Small intestine (tissue), 7 donors: ENCODE data around the gene GPR180. TPM values are rescaled to one million over a fixed set of nuclear protein-coding genes. Genes with fewer than 3 reads are reported as not detected.

Experiments
- DNase-seq, 2 donors: peaks; one replicate each; pipeline versions ENCODE4 v3.0.0 to v3.0.0-alpha.2; 2013
- FAIRE-seq: peaks from 2 replicates; lab custom pipeline; 2012; peaks lifted over from hg19 to GRCh38; lab: Jason Lieb, UNC
- H3K27ac ChIP-seq, 3 donors: one replicate each; pipeline ENCODE4 v1.5.1; 2013; ENCODE audit warnings: low read length in 2 of 3, mild to moderate bottlenecking in 2 of 3, control low read depth in 1 of 3, inconsistent platforms in 1 of 3, low read depth in 1 of 3, moderate library complexity in 1 of 3
- H3K27me3 ChIP-seq, 3 donors: one replicate each; pipeline ENCODE4 v1.6.1; 2013; ENCODE audit warnings: low read length in 3 of 3, inconsistent platforms in 1 of 3; ENCODE audit not compliant: control insufficient read depth in 3 of 3, insufficient read depth in 3 of 3
- H3K36me3 ChIP-seq, 3 donors: one replicate each; pipeline ENCODE4 v1.6.1; 2013; ENCODE audit warnings: low read length in 3 of 3, inconsistent platforms in 1 of 3, low read depth in 1 of 3, mild to moderate bottlenecking in 1 of 3, moderate library complexity in 1 of 3; ENCODE audit not compliant: control insufficient read depth in 3 of 3, insufficient read depth in 2 of 3
- H3K4me1 ChIP-seq, 3 donors: one replicate each; pipeline ENCODE4 v1.6.1; 2013; ENCODE audit warnings: low read length in 2 of 3, inconsistent platforms in 1 of 3, low read depth in 1 of 3, mild to moderate bottlenecking in 1 of 3, moderate library complexity in 1 of 3; ENCODE audit not compliant: control insufficient read depth in 3 of 3, insufficient read depth in 2 of 3
- H3K4me3 ChIP-seq, 3 donors: one replicate each; pipeline ENCODE4 v1.5.1; 2013; ENCODE audit warnings: low read length in 3 of 3, control low read depth in 1 of 3, inconsistent platforms in 1 of 3, low read depth in 1 of 3, mild to moderate bottlenecking in 1 of 3, moderate library complexity in 1 of 3
- H3K9me3 ChIP-seq, 2 donors: one replicate each; pipeline ENCODE4 v1.6.1; 2013; ENCODE audit warnings: low read depth in 1 of 2, low read length in 1 of 2; ENCODE audit not compliant: control insufficient read depth in 2 of 2, insufficient read depth in 1 of 2
- WGBS, 3 donors: extraction: QIAGEN DNeasy Blood & Tissue Kit; methylation state at CpG; one replicate each; pipeline ENCODE4 v1.1.7; 2013; 5-methylcytosine and 5-hydroxymethylcytosine counted together
- polyA plus RNA-seq, 4 donors: library from polyadenylated mRNA; stranded (reverse) in 3 of 4; unstranded in 1 of 4; fragments of 200-250 nt in 3 of 4; fragments of 120-200 nt in 1 of 4; gene quantifications; one replicate each; pipeline versions ENCODE4 v1.2.1 to v1.2.3, GENCODE V29; 2013
- donor health status: healthy with polysubstance abuse.
- donor health status: control.
- donor health status: control.
- donor health status: Bipolar disorder and iron deficiency.
- donor health status: healthy.

GPR180 gene
- polyA plus RNA-seq, 4 donors = 0.67 to 4.5 (median 1.3) TPM

DNA sequence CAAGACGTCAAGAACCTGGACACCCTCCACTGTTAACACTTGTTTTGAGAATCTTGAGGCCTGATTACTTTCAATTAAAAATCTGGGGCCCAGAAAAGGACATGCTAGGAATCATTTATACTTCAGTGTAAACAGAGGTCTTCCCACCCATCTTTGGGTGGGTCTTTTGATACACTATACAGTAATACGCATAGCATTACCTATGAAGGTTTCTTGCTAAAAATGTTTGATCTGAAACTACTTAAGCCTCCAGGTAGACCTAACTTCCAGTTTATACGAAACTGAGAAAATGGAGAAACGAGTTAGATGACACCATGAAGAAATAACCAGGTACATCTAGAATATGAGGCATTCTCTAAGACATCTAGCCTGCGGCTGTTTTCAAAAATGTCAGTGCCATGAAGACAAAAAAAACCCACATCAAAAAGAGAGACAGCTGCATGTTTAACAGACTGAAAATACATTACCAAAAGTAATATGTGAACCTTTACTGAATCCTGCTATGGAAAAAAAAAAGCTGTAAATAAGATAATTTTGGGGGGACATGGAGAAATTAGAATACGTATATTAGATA lies 42.3 kb upstream of the GPR180 start:
- no peak overlapping the region for H3K4me3 ChIP-seq
- H3K9me3 ChIP-seq = no peaks in the 10 kb centered on the region
- DNase-seq (no peak), FAIRE-seq (no peak)
- no peaks in the 10 kb centered on the region for H3K27me3 ChIP-seq
- no peaks in the 10 kb centered on the region for H3K4me1 ChIP-seq
- no peak overlapping the region for H3K27ac ChIP-seq
- peaks cover 0 to 2% (median 0%) of the 10 kb centered on the region in 3 donors for H3K36me3 ChIP-seq
- WGBS, 3 donors = 81 to 91% (median 91%) methylated on average over 6 of the region's 6 CpGs

DNA sequence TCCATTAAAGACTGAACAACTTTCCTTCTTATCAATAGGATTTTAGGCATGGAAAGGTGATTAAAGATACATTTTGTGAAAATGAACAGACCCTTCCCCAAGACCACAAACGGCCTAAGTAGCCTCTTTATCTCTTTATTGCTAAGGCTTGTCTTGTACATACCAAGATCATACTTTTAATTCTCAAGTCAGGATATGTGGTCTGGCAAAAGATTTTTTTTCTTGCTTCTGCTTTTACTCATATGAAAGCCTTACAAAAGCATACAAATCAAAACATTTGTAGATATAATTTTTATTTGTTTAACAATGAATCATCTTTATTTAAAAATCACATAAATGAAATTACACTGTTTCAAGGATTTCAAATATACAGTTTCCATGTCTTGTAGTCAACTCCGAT lies 41.5 kb upstream of the GPR180 start:
- 75 to 76% (median 75%) methylated on average over 2 of the region's 2 CpGs for WGBS, 3 donors
- Histone ChIP-seq H3K27ac (no peak overlapping the region), H3K9me3 (no peaks in the 10 kb centered on the region), H3K27me3 (no peaks in the 10 kb centered on the region), H3K4me3 (no peak overlapping the region), H3K36me3 (peaks cover 0 to 2% (median 0%) of the 10 kb centered on the region in 3 donors), H3K4me1 (no peaks in the 10 kb centered on the region)
- FAIRE-seq (no peak), DNase-seq (no peak)

DNA sequence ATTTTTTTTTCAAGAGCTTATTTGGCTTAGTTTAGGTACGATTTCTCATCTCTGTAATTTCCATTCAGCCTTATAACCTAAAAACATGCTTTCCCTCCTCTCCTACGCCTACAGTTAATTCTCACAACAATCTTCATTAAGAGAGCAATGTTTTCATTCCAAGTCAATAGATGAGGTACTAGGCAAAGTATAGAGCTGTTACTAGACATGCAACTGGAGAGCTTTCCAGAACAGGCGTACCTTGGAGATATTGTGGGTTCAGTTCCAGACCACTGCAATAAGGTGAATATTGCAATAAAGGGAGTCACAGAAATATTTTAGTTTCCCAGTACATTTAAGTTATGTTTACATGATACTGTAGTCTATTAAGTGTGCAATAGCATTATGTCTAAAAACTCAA lies 40.5 kb upstream of the GPR180 start:
- FAIRE-seq (no peak), DNase-seq (no peak)
- H3K4me1 ChIP-seq = no peaks in the 10 kb centered on the region
- no peak overlapping the region for H3K4me3 ChIP-seq
- no peaks in the 10 kb centered on the region for H3K27me3 ChIP-seq
- H3K36me3 ChIP-seq = peaks cover 0 to 2% (median 0%) of the 10 kb centered on the region in 3 donors
- H3K27ac ChIP-seq = no peak overlapping the region
- 92 to 96% (median 92%) methylated on average over 3 of the region's 3 CpGs for WGBS, 3 donors
- H3K9me3 ChIP-seq = no peaks in the 10 kb centered on the region

DNA sequence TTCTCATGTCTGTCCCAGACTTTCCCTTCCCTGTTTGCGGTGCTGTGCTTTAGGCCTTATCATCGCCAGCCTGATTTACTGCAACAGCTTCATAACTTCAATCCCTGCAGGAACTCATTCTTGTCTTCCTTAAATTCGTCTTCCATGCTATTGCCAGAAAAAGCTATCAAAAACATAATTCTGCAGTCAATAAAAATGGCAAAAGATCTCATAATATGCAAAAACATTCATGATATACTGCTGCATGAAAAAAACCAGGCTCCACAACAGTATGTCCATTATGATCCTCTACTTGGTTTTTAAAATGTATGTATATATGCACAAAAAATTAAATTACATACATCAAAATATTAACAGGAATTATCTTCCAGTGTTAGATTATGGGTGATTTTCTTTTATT lies 34.1 kb upstream of the GPR180 start:
- H3K27ac ChIP-seq = no peak overlapping the region
- H3K27me3 ChIP-seq = no peaks in the 10 kb centered on the region
- FAIRE-seq (no peak), DNase-seq (no peak)
- peaks cover 10 to 20% (median 13%) of the 10 kb centered on the region in 3 donors for H3K36me3 ChIP-seq
- no peak overlapping the region for H3K4me3 ChIP-seq
- 95 to 98% (median 96%) methylated on average over 3 of the region's 3 CpGs for WGBS, 3 donors
- no peaks in the 10 kb centered on the region for H3K9me3 ChIP-seq
- no peaks in the 10 kb centered on the region for H3K4me1 ChIP-seq

DNA sequence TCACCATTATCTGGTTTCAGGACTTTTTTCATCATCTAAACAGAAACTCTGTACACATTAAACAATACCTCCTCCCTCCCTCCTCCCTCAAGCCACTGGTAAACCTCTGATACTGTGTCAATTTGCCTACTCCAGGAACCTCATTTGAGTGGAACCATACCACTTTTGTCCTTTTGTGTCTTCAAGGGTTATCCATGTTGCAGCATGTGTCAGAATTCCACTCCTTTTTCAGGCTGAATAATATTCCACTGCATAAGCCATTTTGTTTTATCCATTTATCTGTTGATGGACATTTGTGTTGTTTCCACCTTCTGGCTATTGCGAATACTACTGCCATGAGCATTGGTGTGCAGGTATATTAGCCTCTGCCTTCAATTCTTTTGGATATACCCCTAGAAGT lies 33.2 kb upstream of the GPR180 start:
- Histone ChIP-seq H3K4me3 (no peak overlapping the region), H3K27ac (no peak overlapping the region), H3K36me3 (peaks cover 13 to 25% (median 19%) of the 10 kb centered on the region in 3 donors), H3K9me3 (no peaks in the 10 kb centered on the region), H3K27me3 (no peaks in the 10 kb centered on the region), H3K4me1 (no peaks in the 10 kb centered on the region)
- 97 to 100% (median 98%) methylated on average over 1 of the region's 1 CpG for WGBS, 3 donors
- FAIRE-seq (no peak), DNase-seq (no peak)

DNA sequence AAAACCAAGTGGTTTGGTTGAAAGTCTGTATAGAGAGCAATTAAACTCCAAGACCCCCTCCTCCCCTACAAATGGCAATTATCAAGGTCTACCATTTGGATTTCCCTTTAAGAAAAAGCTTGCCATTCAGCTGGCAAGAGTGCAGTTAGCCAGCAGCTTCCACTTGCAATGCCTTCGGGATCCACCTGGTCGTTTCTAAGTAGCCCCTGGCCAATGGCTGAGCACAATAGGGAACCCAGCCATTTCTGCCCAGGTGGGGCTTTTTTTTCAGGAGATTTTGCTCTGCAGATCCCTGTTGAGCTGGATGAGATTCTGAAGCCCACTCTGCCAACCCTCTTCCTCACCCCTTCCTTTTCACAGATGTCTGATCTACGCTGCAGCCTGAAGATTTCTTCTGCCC lies 32.0 kb upstream of the GPR180 start:
- no peak overlapping the region for H3K4me3 ChIP-seq
- H3K9me3 ChIP-seq = no peaks in the 10 kb centered on the region
- DNase-seq (no peak), FAIRE-seq (no peak)
- H3K36me3 ChIP-seq = peaks cover 13 to 28% (median 22%) of the 10 kb centered on the region in 3 donors
- H3K27ac ChIP-seq = no peak overlapping the region
- H3K27me3 ChIP-seq = no peaks in the 10 kb centered on the region
- no peaks in the 10 kb centered on the region for H3K4me1 ChIP-seq
- WGBS, 3 donors = 92 to 98% (median 97%) methylated on average over 3 of the region's 3 CpGs

DNA sequence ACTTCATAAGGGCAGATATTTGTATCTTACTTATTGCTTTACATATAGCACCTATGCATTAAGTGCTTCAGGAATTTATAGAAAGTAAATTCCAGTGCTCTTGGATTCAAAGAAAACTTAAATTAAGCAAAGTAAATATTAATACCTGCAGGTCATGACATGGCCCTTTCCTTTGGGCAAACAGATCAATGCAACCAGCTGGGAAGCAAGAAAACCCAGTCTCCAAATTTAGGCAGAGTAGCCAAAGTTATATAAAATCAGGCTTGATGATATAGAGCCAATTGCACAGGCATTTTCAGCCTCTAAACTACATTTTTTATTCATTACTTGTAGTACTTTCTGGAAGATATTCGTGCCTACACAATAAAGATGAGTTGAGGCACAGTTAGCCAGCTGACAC lies 22.6 kb upstream of the GPR180 start:
- Histone ChIP-seq H3K9me3 (no peaks in the 10 kb centered on the region), H3K27ac (no peak overlapping the region), H3K4me3 (no peak overlapping the region), H3K4me1 (no peaks in the 10 kb centered on the region), H3K36me3 (peaks cover 7 to 22% (median 15%) of the 10 kb centered on the region in 3 donors), H3K27me3 (no peaks in the 10 kb centered on the region)
- no peak for FAIRE-seq
- 74 to 86% (median 76%) methylated on average over 1 of the region's 1 CpG for WGBS, 3 donors
- no peak for DNase-seq

DNA sequence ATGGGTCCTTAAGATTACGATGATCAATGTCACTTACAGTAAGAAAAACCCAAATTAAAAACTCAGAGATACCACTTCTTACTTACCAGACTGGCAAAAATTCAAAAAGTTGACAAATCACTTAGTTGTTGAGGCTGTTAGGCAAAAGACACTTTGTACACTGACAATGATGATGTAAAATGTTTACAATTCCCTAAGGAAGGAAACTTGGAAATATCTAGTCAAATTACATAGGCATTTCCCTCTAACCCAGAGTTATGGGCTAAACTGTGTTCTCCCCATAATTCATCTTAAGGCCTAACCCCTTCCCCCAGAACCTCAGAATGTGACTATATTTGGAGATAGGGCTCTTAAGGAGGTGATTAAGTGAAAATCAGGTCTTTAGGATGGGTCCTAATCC lies 17.7 kb upstream of the GPR180 start:
- no peaks in the 10 kb centered on the region for H3K9me3 ChIP-seq
- no peak overlapping the region for H3K4me3 ChIP-seq
- H3K36me3 ChIP-seq = peaks cover 7 to 25% (median 9%) of the 10 kb centered on the region in 3 donors
- 90 to 100% (median 100%) methylated on average over 1 of the region's 1 CpG for WGBS, 3 donors
- no peak for DNase-seq
- H3K27me3 ChIP-seq = no peaks in the 10 kb centered on the region
- no peaks in the 10 kb centered on the region for H3K4me1 ChIP-seq
- no peak for FAIRE-seq
- no peak overlapping the region for H3K27ac ChIP-seq
